Endodermal cell (in vitro differentiated cells): ENCODE measurements around the gene EPHB1. TPM values are rescaled to one million over a fixed set of nuclear protein-coding genes. Genes with fewer than 3 reads are reported as not detected.

Experiments used
- DNase-seq: peaks from one replicate; pipeline ENCODE4 v3.0.0-alpha.2; 2017
- H3K27ac ChIP-seq: 2 replicates; pipeline ENCODE4 v1.5.1; 2013; ENCODE audit warnings: mild to moderate bottlenecking, low read depth, low read length, moderate library complexity
- H3K27me3 ChIP-seq: 2 replicates; pipeline ENCODE4 v1.6.1; 2013; ENCODE audit warnings: mild to moderate bottlenecking, low read length, moderate library complexity; ENCODE audit not compliant: insufficient read depth, control insufficient read depth, poor library complexity, severe bottlenecking
- H3K36me3 ChIP-seq: 2 replicates; pipeline ENCODE4 v1.7.0; 2013; ENCODE audit warnings: mild to moderate bottlenecking, low read length, moderate library complexity; ENCODE audit not compliant: control insufficient read depth, insufficient read depth
- H3K4me1 ChIP-seq: one replicate; pipeline ENCODE4 v1.7.0; 2013; ENCODE audit warnings: low read length; ENCODE audit not compliant: control insufficient read depth, insufficient read depth
- H3K4me3 ChIP-seq: 2 replicates; pipeline ENCODE4 v1.5.1; 2013; ENCODE audit warnings: mild to moderate bottlenecking, low read length, moderate library complexity
- H3K9ac ChIP-seq: 2 replicates; pipeline ENCODE4 v1.6.1; 2013; ENCODE audit warnings: mild to moderate bottlenecking, low read length, moderate library complexity; ENCODE audit not compliant: poor library complexity, severe bottlenecking; ENCODE audit errors: extremely low read depth
- H3K9me3 ChIP-seq: 2 replicates; pipeline ENCODE4 v1.6.1; 2013; ENCODE audit warnings: mild to moderate bottlenecking, low read length, moderate library complexity; ENCODE audit not compliant: control insufficient read depth
- H3K27ac Mint-ChIP-seq: 2 replicates; pipeline ENCODE4 v1.8.0; 2020; ENCODE audit warnings: mixed read lengths
- H3K27me3 Mint-ChIP-seq: 2 replicates; pipeline ENCODE4 v1.8.0; 2021; ENCODE audit warnings: mild to moderate bottlenecking, mixed read lengths; ENCODE audit not compliant: insufficient read depth
- H3K36me3 Mint-ChIP-seq: 2 replicates; pipeline ENCODE4 v1.8.0; 2020; ENCODE audit warnings: low read depth, mixed read lengths
- H3K4me1 Mint-ChIP-seq: 2 replicates; pipeline ENCODE4 v1.8.0; 2020; ENCODE audit warnings: mixed read lengths
- H3K4me3 Mint-ChIP-seq: 2 replicates; pipeline ENCODE4 v1.8.0; 2020; ENCODE audit warnings: mild to moderate bottlenecking, moderate library complexity, mixed read lengths
- H3K9me3 Mint-ChIP-seq: 2 replicates; pipeline ENCODE4 v1.8.0; 2020; ENCODE audit warnings: mild to moderate bottlenecking, mixed read lengths
- CTCF ChIP-seq: fragments of 200-600 bp; sonication (generic); conservative IDR thresholded peaks from 2 replicates; pipeline ENCODE4 v1.5.0; 2021; ENCODE audit warnings: antibody characterized with exemption, mild to moderate bottlenecking
- WGBS, 2 experiments: methylation state at CpG; one replicate each; pipeline versions ENCODE4 v1.1.5 to v1.1.7; 2013; ENCODE audit warnings: missing lambda C conversion rate in 2 of 2, mixed read lengths in 1 of 2; ENCODE audit not compliant: insufficient coverage in 1 of 2, insufficient read length in 1 of 2; 5-methylcytosine and 5-hydroxymethylcytosine counted together
- total RNA-seq, 2 donors: library from RNA; stranded (reverse); fragmentation: NEBNext Ultra II Directional in 1 of 2; extraction: Animal tissue kit (Norgen Biotek cat#: 25700) in 1 of 2; gene quantifications; 2 replicates in 1 of 2; 3 replicates in 1 of 2; pipeline ENCODE4 v1.2.1, GENCODE V29; 2021

EPHB1 gene
- total RNA-seq, 2 donors from 2014 or later = 2.9 to 3.6 TPM

GRCh38 chr3:135248213-135248612 is 453.2 kb downstream of the EPHB1 start:
- no peak for DNase-seq
- H3K4me1 Mint-ChIP-seq = peaks cover 4% of the 10 kb centered on the region

GRCh38 chr3:135249186-135249585 is 454.1 kb downstream of the EPHB1 start:
- Histone ChIP-seq H3K9ac (no peak overlapping the region), H3K36me3 (no peaks in the 10 kb centered on the region), H3K9me3 (no peaks in the 10 kb centered on the region), H3K27me3 (no peaks in the 10 kb centered on the region), H3K4me3 (no peak overlapping the region), H3K4me1 (no peaks in the 10 kb centered on the region), H3K27ac (no peak overlapping the region)
- peaks cover 3% of the 10 kb centered on the region for H3K4me1 Mint-ChIP-seq
- 91 to 100% methylated on average over 3 to 5 of the region's 5 CpGs for WGBS, 2 experiments
- no peaks in the 10 kb centered on the region for H3K27me3 Mint-ChIP-seq
- no peaks in the 10 kb centered on the region for H3K36me3 Mint-ChIP-seq
- no peak overlapping the region for H3K4me3 Mint-ChIP-seq
- no peaks in the 10 kb centered on the region for H3K9me3 Mint-ChIP-seq
- no peak overlapping the region for H3K27ac Mint-ChIP-seq
- DNase-seq = no peak
- TF ChIP-seq CTCF = no peak

More at GRCh38 chr3:135248213-135248612, 453.2 kb downstream of the EPHB1 start:
- Histone ChIP-seq H3K4me3 (no peak overlapping the region), H3K4me1 (no peaks in the 10 kb centered on the region), H3K9me3 (no peaks in the 10 kb centered on the region), H3K27ac (no peak overlapping the region), H3K27me3 (no peaks in the 10 kb centered on the region), H3K36me3 (no peaks in the 10 kb centered on the region), H3K9ac (no peak overlapping the region)
- Mint-ChIP-seq H3K36me3 (no peaks in the 10 kb centered on the region), H3K9me3 (no peaks in the 10 kb centered on the region), H3K4me3 (no peak overlapping the region), H3K27me3 (peaks cover 3% of the 10 kb centered on the region), H3K27ac (no peak overlapping the region)
- no peak for TF ChIP-seq CTCF
- 87 to 89% methylated on average over 10 to 12 of the region's 12 CpGs for WGBS, 2 experiments

- 90 to 94% methylated on average over 2 to 3 of the region's 3 CpGs for WGBS, 2 experiments
- H3K27ac Mint-ChIP-seq = no peak overlapping the region
- Histone ChIP-seq H3K9me3 (no peaks in the 10 kb centered on the region), H3K27ac (no peak overlapping the region), H3K27me3 (peaks cover 26% of the 10 kb centered on the region), H3K4me1 (peaks cover 15% of the 10 kb centered on the region), H3K36me3 (no peaks in the 10 kb centered on the region), H3K9ac (no peak overlapping the region), H3K4me3 (no peak overlapping the region)
- H3K36me3 Mint-ChIP-seq = peaks cover 2% of the 10 kb centered on the region
- no peak for DNase-seq
- H3K4me1 Mint-ChIP-seq = peaks cover 30% of the 10 kb centered on the region
- H3K9me3 Mint-ChIP-seq = peaks cover 8% of the 10 kb centered on the region
- H3K27me3 Mint-ChIP-seq = peaks cover 31% of the 10 kb centered on the region
- no peak for TF ChIP-seq CTCF
- no peak overlapping the region for H3K4me3 Mint-ChIP-seq
Measured at GRCh38 chr3:135258916-135259315, 463.9 kb downstream of the EPHB1 start.
